Activated CD4-positive, alpha-beta T cell treated with anti-CD3 and anti-CD28 coated beads, Interleukin-2, amount 50 U/mL, for 48 hours (primary cell): ENCODE measurements around the gene STXBP6.
"Not testable (repeated sequence)": the region's sequence is repeated elsewhere in the genome, so short reads cannot be mapped to it uniquely, and the experiment has no call there.

Experiments used
- DNase-seq, 2 experiments: peaks; one replicate each; pipeline ENCODE4 v3.0.0-alpha.2; 2020

STXBP6 gene

DNA sequence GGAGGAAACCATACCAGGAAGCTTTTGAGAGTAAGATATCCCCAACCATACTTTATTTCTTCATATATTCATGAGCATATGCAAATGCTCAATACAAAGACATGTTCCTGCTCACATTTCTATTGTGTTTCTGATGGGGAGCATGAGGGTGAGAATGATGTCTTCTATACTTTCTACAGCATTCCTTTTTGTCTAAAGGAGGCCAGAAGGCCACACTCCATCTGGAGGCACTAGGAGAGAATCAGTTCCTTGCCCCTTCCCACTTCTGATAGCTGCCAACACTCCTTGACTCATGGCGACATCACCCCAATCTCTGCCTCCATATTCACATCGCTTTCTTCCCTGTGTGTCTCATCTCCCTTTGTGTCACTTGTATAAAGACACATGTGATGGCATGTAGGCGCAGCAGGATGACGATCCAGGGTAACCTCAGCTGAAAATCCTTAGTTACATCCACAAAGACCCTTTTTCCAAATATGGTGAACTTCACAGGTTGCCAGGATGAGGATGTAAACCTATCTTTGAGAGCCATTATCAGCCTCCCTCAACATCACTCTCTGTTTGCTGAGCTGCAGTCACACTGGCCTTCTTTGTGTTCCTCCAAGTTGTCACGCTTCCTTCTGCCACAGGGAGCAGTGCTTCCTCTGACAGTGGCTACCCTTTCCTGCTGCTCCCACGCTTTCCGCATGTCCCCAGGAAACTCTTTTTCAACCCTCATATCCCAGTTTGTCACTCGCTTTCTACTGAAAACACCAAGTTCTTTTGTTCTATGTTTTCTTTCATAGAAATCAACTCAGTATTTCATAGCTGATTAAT lies 96.9 kb downstream of the STXBP6 start:
- no peak for DNase-seq

GRCh38 chr14:24948261-24948847 lies 101.6 kb downstream of the STXBP6 start:
- DNase-seq, result no peak

- no peak for DNase-seq
Measured at GRCh38 chr14:24947131-24947530, 102.8 kb downstream of the STXBP6 start.

GRCh38 chr14:24944800-24945199 lies 105.1 kb downstream of the STXBP6 start:
- DNase-seq, result no peak

GRCh38 chr14:24943024-24943423 lies 106.9 kb downstream of the STXBP6 start:
- no peak for DNase-seq

DNA sequence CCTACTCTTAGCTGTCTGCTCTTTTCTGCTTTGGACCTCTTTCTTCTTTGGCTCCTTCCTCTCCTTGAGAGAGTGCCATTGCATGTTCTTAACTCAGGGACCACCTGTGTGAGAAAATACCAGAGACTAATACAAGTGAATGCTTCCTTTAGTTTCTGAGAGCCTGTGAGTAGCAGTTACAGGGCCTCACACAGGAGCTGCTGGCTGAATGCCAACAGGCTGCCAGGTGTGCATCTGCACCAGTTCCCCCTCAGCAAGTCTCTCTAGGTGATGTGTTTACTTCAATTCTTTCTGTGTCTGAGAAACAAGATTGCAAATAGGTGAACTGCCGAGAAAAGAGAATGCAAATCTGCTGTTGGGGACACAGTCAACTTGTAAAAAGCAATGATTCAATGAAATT lies 108.2 kb downstream of the STXBP6 start:
- DNase-seq, result no peak

DNA sequence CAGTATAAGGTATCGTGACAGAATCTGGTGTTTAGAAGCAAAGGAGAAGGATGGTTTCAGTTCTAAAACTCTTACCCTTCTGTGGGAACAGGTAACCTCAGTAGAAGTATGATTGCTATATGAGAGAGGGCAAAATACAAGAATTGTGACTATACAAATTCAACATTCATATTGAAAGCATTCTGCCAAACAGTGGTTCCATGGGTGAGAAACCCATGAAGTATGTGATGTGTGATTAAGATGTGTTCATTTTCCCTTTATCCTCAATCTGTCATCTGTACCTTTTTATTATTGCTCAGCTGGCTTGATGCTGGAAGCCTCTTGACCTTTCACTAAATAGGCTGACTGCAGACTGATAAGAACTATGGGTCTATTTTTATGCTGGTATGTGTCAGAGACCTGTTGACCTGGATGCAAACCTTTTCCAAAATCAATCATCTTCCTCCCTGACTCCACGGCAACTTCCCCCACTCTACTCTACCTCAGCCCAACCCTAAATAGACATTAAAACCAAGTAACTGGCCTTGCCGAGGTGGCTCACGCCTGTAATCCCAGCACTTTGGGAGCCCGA lies 109.6 kb downstream of the STXBP6 start:
- DNase-seq, result no peak

DNA sequence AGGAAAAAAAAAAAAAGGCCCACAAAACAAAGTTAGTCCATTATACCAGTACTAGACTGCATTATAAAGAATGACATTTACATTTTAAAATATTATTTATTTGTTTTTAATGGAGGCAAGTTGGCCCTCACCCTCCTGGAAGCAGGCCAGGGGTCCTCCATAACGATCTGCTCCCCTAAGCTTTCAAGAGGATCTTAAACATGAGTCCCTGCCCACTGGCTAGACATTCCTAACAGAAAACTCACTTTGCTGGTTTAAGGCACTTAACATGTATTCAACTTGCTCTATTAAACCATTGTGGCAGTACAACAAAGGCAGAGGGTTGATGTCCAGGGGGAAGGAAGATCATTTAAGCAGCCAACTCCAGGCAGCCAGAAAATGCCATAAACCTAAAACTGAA lies 111.4 kb downstream of the STXBP6 start:
- DNase-seq, result no peak

DNA sequence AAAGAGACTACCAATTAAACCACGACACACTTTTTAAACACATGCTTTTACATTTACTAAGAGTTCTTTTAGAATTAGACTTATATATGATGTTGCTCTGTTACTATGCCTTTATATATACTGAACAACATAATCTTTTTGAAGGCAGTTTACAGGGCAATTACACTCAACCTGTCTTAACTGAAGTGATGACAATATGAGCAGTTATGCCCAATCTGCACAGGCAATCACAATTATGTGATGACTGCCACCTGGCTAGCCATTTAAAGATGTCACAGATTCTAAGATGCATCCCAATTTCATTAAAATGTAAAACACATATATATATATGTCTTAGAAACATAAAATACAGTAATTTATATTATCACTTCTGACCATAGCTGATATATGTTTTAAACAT lies 112.6 kb downstream of the STXBP6 start:
- DNase-seq, result no peak

DNA sequence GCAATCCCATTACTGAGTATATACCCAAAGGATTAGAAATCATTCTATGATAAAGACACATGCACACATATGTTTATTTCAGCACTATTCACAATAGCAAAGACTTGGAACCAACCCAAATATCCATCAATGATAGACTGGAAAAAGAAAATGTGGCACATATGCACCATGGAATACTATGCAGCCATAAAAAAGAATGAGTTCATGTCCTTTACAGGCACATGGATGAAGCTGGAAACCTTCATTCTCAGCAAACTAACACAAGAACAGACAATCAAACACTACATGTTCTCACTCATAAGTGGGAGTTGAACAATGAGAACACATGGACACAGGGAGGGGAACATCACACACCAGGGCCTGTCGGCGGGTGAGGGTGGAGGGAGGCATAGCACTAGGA lies 113.2 kb downstream of the STXBP6 start:
- not testable (repeated sequence) for DNase-seq

- no peak for DNase-seq
Measured at GRCh38 chr14:24935796-24936195, 114.2 kb downstream of the STXBP6 start.

- no peak for DNase-seq
Measured at GRCh38 chr14:24928386-24928900, 121.5 kb downstream of the STXBP6 start.

- no peak for DNase-seq
Measured at GRCh38 chr14:24927809-24928208, 122.1 kb downstream of the STXBP6 start.

- DNase-seq, result no peak
Measured at GRCh38 chr14:24925771-24926374, 124.1 kb downstream of the STXBP6 start.

GRCh38 chr14:24924544-24924943 lies 125.4 kb downstream of the STXBP6 start:
- no peak for DNase-seq

GRCh38 chr14:24921903-24922302 lies 128.0 kb downstream of the STXBP6 start:
- no peak for DNase-seq

DNA sequence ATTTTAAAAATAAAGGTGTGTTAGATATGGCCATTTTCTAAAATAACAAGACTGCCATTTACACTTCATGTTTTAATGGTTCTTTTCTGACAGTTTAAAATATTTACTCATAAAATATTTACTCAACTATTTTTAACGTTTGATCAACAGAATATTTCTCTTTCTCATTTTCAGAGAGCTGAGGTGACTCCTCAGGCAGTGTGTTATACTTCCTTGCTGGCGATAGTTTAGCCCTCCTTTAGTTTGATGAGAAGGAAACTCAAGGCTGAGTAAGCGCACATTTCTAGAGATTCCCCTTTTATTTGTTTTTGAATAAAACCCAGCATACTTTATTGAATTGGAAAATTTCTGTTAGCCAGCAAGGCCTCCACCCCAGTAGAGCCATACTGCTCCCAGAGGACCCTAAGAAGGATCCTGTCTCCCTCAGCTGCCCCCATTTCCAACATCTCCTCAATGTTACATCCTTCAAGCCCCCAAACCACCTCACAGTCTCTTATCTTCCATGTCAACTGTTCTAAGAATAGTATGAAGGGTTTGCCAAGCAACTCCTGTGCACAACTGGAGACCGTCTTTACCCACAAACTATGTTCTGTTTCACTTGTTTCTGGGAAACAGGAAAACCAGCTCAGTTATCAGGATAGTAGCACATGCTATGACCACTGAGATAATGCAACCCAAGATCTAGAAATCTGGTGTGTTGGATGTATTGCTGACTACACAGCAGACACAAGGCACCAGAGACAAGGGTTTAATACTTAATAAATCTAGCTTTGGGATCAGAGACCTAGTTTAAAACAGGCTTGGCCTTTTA lies 129.5 kb downstream of the STXBP6 start:
- no peak for DNase-seq

- DNase-seq, result no peak
Measured at GRCh38 chr14:24918822-24919221, 131.1 kb downstream of the STXBP6 start.

GRCh38 chr14:24915958-24916595 lies 133.9 kb downstream of the STXBP6 start:
- DNase-seq, result no peak

- DNase-seq, result no peak
Measured at GRCh38 chr14:24915403-24915921, 134.5 kb downstream of the STXBP6 start.

- DNase-seq, result no peak
Measured at GRCh38 chr14:24913746-24914145, 136.2 kb downstream of the STXBP6 start.

DNA sequence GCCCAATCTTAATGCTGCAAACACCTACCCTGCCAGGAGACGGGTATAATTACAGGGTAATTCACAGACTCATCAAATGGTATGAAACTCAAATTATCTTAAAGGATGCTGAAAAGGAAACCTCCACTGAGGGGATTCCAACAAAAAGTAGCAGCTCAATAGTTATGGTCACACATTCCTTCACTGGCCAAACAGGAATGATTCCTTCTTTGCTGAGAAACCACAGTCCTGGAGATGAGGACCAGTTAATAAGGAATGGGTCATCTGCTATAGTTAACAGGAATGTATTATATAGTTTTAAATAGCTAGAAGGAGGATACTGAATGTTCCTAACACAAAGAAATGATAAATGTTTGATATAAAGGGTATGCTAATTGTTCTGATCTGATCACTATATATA lies 136.9 kb downstream of the STXBP6 start:
- DNase-seq, result no peak
